Fibroblast of gingiva (primary cell): ENCODE data around the gene BCHE.

Experiments used
- DNase-seq: peaks from one replicate; pipeline ENCODE4 v3.0.0-alpha.2; 2011; ENCODE audit warnings: low read depth

Gene BCHE

DNA sequence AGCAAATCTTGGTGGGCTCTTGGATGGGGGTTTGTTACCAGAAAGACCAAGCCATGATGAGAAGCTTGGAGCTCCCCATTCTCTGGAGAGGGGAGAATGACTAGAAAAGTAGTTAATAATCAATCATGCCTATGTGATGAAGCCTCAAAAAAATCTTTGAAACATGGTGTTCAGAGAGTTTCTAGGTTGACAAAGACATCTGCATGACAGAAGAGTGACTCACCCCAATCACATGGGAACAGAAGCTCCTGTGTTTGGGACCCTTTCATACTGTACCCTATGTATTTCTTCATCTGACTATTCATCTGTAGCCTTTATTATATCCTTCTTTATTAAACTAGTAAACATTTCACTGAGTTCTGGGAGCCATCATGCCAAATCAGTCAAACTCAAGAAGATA is 87.4 kb downstream of the BCHE start:
- no peak for DNase-seq

GRCh38 chr3:165749241-165749640 is 88.0 kb downstream of the BCHE start:
- DNase-seq, result no peak

DNA sequence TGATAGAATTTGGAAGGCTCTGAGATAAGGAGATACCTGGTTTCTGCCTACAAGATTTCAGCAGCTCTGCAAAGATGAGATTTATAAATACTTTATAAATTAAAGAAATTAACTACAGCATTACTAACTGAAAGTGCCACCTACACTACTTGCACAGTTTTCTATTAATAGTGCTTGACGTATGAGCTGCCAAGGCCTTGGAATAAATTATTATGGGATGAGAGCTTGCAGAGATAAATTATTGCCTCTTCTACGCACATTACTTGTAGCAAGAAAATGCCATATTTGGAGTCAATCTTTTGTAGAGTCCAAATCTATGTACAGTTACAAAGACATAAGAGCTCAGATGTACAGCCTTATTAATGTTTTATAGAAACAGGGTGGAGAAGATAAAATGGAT is 89.1 kb downstream of the BCHE start:
- DNase-seq, result no peak

DNA sequence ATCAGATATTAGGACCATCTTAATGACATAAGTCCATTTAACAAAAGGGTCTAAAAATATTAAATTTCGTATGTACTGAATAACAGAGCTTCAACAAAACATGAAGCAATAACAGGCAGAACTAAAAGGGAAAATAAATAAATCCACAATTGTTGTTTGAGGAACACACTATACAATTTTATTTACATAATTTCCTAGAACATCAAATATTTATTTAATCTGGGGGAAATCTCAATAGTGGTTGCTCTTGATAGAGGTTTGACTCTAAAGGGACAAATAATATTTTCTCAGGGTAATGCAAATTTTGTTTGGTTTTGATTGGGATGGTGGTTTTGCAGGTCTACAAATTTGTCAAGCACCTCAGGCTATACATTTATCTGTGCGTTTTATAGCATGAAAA is 90.3 kb downstream of the BCHE start:
- DNase-seq, result no peak

GRCh38 chr3:165744025-165744424 is 93.2 kb downstream of the BCHE start:
- DNase-seq, result no peak

GRCh38 chr3:165742351-165742750 is 94.9 kb downstream of the BCHE start:
- DNase-seq, result no peak

- DNase-seq, result no peak
These were observed 107.5 kb downstream of the BCHE start for GRCh38 chr3:165729756-165730155.

- no peak for DNase-seq
These were observed 108.3 kb downstream of the BCHE start for GRCh38 chr3:165728924-165729323.

GRCh38 chr3:165725296-165725695 is 111.9 kb downstream of the BCHE start:
- DNase-seq, result no peak
